ENCODE results near the gene HOXB8. TPM values are rescaled to one million over a fixed set of nuclear protein-coding genes. Genes with fewer than 3 reads are reported as not detected.

Gene HOXB8
- total and polyA plus RNA-seq, 10 donors = 0.07 to 0.14 TPM; not detected in 8

DNA sequence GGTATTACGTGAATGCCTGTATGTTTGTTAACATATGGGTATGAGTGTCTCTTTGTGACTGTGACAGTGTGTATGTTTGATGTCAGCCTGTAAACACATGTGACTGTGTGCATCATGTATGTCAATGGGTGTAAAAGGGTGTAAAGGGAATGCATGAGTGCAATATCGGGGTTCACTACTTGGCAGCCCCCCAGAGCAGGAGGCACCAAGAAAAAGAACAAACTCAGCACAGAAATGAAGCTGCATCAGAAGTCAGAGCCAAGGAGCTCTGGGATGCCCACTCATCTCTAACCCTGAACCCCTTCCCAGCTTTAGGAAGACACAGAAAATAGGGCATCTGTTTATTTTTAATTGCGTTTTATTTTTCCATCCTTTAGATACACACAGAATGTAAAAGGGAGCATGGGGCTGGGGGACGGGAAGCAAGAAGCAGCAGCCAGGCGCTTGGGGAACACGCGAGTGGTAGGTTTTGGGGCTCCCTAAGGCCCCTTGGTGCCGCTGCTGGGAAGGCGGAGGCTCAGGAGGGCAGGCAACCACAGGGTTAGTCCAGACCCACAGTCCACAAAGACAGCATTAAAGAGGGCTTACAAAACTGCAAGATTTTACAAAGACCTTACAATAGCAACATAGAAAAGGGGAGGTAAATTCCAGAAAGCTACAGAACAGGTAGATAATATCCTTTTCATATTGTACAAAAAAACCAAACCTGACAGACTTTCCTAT is 8.0 kb downstream of the HOXB8 start:
- H3K36me3 ChIP-seq = no peaks in the 10 kb centered on the region
- H3K4me1 ChIP-seq = peaks cover 12 to 56% (median 31%) of the 10 kb centered on the region in 6 donors
- intact Hi-C loops (cut with DNase I; ENCODE audit: low total_unique reads) = no loop called here
- WGBS, 5 donors = 88 to 96% (median 95%) methylated on average over 9 of the region's 9 CpGs
- no peak for TF ChIP-seq POLR2A (IDR thresholded peaks at IDR 0.05)
- H3K27ac ChIP-seq = no peak overlapping the region
- DNase-seq = no peak
- no peaks in the 10 kb centered on the region for H3K9me3 ChIP-seq
- H3K4me3 ChIP-seq = no peak overlapping the region
- H3K27me3 ChIP-seq (replicated peaks in 1 of 7) = peaks cover 0 to 100% (median 78%) of the 10 kb centered on the region in 7 donors

DNA sequence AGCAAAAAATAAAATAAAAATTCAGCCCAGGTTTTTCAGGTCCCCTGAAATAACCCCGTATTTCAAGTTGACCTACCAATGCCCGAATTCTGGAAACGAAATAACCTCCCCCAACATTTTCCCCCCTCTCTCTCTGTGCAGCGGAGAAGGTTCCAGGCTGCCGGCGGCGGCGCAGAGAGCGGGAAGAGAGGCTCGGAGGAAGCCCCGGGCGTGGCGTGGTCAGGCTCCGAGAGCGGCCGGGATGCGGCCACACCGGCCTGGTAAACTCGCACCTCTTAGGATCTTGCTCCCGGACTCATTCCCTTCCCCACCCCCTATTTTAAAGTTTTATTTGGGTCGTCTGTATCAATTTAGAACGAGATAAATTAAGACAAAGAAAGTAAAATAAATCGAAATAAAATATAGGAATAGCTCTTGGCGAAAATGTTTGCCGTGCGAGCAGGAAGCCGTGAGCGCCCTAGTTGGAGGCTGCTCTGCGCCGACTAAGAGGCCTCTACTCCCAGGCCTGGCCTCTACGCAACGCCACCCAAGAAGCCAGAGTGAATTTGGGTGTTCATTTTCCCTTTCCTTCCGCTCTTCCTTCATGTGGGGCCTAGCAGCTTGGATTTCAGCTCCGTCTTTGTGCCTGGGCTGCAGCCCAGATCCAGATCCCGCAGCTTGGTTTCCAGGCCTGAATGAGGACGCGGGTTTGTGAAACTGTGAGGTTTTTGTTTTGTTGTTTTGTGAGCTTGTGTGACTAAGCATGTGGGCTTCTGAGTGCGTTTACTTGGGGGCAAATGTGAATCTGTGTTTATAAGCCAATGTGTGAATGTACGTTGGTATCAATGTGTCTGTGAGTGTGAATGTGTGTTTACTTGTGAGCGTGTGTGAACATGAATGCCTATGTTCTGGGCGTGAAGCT is 8.9 kb downstream of the HOXB8 start:
- peak; percentile 49 for DNase-seq
- Histone ChIP-seq H3K36me3 (no peaks in the 10 kb centered on the region), H3K27me3 (replicated peaks in 1 of 7) (peaks cover 0 to 100% (median 78%) of the 10 kb centered on the region in 7 donors), H3K9me3 (no peaks in the 10 kb centered on the region), H3K4me1 (peaks cover 8 to 55% (median 26%) of the 10 kb centered on the region in 6 donors), H3K4me3 (no peak overlapping the region), H3K27ac (no peak overlapping the region)
- TF ChIP-seq POLR2AphosphoS5 (IDR thresholded peaks at IDR 0.05) (peak in 1 of 3 donors; percentile 6), POLR2A (IDR thresholded peaks at IDR 0.05) (no peak)
- TF ChIP-seq, protein P1, sequence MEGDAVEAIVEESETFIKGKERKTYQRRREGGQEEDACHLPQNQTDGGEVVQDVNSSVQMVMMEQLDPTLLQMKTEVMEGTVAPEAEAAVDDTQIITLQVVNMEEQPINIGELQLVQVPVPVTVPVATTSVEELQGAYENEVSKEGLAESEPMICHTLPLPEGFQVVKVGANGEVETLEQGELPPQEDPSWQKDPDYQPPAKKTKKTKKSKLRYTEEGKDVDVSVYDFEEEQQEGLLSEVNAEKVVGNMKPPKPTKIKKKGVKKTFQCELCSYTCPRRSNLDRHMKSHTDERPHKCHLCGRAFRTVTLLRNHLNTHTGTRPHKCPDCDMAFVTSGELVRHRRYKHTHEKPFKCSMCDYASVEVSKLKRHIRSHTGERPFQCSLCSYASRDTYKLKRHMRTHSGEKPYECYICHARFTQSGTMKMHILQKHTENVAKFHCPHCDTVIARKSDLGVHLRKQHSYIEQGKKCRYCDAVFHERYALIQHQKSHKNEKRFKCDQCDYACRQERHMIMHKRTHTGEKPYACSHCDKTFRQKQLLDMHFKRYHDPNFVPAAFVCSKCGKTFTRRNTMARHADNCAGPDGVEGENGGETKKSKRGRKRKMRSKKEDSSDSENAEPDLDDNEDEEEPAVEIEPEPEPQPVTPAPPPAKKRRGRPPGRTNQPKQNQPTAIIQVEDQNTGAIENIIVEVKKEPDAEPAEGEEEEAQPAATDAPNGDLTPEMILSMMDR (IDR thresholded peaks at IDR 0.05 in 8 of 11, conservative IDR thresholded peaks at IDR 0.05 in 3 of 11) = no peak
- WGBS, 5 donors = 83 to 90% (median 86%) methylated on average over 41 of the region's 41 CpGs
- intact Hi-C loops (cut with DNase I; ENCODE audit: low total_unique reads) = no loop called here

DNA sequence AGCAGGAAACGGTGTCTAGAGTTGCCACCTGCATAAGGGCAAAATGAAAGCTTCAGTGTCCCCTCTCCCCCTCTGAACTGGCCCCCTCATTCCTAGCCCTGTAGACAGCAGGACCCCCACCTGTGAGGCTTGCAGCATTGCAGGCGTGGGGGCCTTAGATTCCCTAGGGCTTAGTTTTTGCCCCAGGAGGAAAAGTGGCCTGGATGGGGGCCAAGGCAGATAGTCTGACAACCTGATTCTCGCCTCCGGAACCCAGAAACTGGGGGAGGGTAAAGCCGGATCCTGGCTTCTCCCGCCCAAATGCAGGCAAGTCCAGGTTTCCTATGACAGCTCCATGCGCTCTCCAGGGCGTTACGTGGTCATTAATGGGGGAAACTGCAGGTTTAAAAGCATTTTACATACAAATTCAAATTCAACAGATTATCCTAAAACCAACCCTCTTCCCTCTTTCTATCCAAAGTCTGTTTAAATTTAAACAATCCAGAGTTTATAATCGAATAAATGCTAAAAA is 9.6 kb downstream of the HOXB8 start:
- Histone ChIP-seq H3K4me1 (peaks cover 7 to 47% (median 20%) of the 10 kb centered on the region in 6 donors), H3K27me3 (replicated peaks in 1 of 7) (peaks cover 0 to 100% (median 73%) of the 10 kb centered on the region in 7 donors), H3K4me3 (peak overlapping the region in 1 of 8 donors; percentile 62), H3K9me3 (no peaks in the 10 kb centered on the region), H3K36me3 (no peaks in the 10 kb centered on the region), H3K27ac (no peak overlapping the region)
- peak; percentile 42 for DNase-seq
- intact Hi-C loops (cut with DNase I; ENCODE audit: low total_unique reads) = no loop called here
- 71 to 83% (median 78%) methylated on average over 10 of the region's 10 CpGs for WGBS, 5 donors
- TF ChIP-seq POLR2A (IDR thresholded peaks at IDR 0.05) = no peak
- no peak for TF ChIP-seq POLR2AphosphoS5 (IDR thresholded peaks at IDR 0.05)
- TF ChIP-seq, protein P1 (IDR thresholded peaks at IDR 0.05 in 8 of 11, conservative IDR thresholded peaks at IDR 0.05 in 3 of 11) = no peak

DNA sequence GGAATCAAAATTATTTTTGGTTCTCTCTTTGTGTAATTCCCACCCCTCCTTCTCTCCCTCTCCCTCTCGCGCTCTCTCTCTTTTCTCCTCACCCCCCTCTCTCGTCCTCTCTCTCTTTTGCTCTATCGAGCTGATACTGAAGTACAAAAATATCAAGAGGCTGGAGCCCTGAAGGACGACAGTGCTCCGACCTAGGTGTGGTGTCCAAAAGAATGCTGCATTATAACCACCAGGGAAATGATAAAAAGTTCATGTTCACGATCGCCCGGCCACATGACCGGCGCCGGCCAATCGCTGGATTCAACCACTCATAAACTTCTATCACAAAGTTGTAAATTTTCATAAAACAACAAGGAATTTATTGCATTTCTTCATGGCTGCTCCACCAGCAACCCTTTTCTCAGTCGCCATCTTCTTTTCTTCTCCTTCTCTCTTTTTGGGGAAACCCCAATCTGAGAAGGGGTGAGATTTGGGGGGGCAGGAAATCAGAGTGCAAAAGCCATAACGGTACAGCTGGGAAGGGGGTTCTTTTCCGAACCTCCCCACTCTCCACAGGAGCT is 10.2 kb downstream of the HOXB8 start, which contains the start of gene HOXB6:
HOXB6 (minus strand) TSS at position 217 of the 560 bp plus-strand sequence. CDS start 6,836 bp downstream, outside the sequence.
- Histone ChIP-seq H3K27ac (peak within 1 kb of the TSS in 4 of 8 donors; percentile 32 to 60 (median 55)), H3K36me3 (no peaks in the 10 kb centered on the region), H3K4me1 (peaks cover 7 to 41% (median 15%) of the 10 kb centered on the region in 6 donors), H3K4me3 (peak within 1 kb of the TSS in 5 of 8 donors; percentile 19 to 62 (median 26)), H3K9me3 (no peaks in the 10 kb centered on the region), H3K27me3 (replicated peaks in 1 of 7) (peaks cover 0 to 100% (median 71%) of the 10 kb centered on the region in 7 donors)
- no peak for TF ChIP-seq POLR2AphosphoS5 (IDR thresholded peaks at IDR 0.05)
- TF ChIP-seq POLR2A (IDR thresholded peaks at IDR 0.05) = no peak
- TF ChIP-seq, protein P1 (IDR thresholded peaks at IDR 0.05 in 8 of 11, conservative IDR thresholded peaks at IDR 0.05 in 3 of 11) = no peak
- no peak for DNase-seq
- intact Hi-C loops (cut with DNase I; ENCODE audit: low total_unique reads) = no loop called here
- 39 to 47% (median 43%) methylated on average over 16 of the region's 16 CpGs for WGBS, 5 donors
